ENCODE data around the gene NUP210L. TPM values are rescaled to one million over a fixed set of nuclear protein-coding genes. Genes with fewer than 3 reads are reported as not detected.

The NUP210L gene
- total and polyA plus RNA-seq, 5 donors from 2014 or later = 0.02 to 0.17 (median 0.10) TPM; not detected in 2

GRCh38 chr1:153962088-153963029, 192.5 kb downstream of the NUP210L start:
- H3K9me3 Mint-ChIP-seq = peaks cover 0 to 1% (median 0%) of the 10 kb centered on the region in 7 donors
- H3K36me3 ChIP-seq (ENCODE audit: control insufficient read depth, insufficient read depth, low read length) = peaks cover 5% of the 10 kb centered on the region
- peaks cover 21 to 74% (median 42%) of the 10 kb centered on the region in 4 donors for H3K4me1 Mint-ChIP-seq
- no peaks in the 10 kb centered on the region for H3K27me3 ChIP-seq (ENCODE audit: control insufficient read depth, insufficient read depth, low read length)
- peaks cover 52% of the 10 kb centered on the region for H3K4me1 ChIP-seq (ENCODE audit: control insufficient read depth, insufficient read depth, low read length, poor library complexity, severe bottlenecking)
- ATAC-seq (ENCODE audit: low read depth in 2 of 2) = no peak
- H3K4me3 Mint-ChIP-seq = peak overlapping the region; percentile 93 to 99 (median 96)
- H3K4me3 ChIP-seq (ENCODE audit: low read depth, low read length) = peak overlapping the region; percentile 67
- H3K27ac ChIP-seq (ENCODE audit: insufficient read depth, low read length, poor library complexity, severe bottlenecking) = peak overlapping the region; percentile 90
- no peak for DNase-seq
- no peaks in the 10 kb centered on the region for H3K36me3 Mint-ChIP-seq
- no peaks in the 10 kb centered on the region for H3K27me3 Mint-ChIP-seq
- peak overlapping the region; percentile 95 to 99 (median 97) for H3K27ac Mint-ChIP-seq
- no peaks in the 10 kb centered on the region for H3K9me3 ChIP-seq (ENCODE audit: control insufficient read depth in 2 of 2, low read length in 2 of 2)

- H3K27ac ChIP-seq (ENCODE audit: insufficient read depth, low read length, poor library complexity, severe bottlenecking) = no peak overlapping the region
- peaks cover 0 to 1% (median 0%) of the 10 kb centered on the region in 7 donors for H3K9me3 Mint-ChIP-seq
- H3K36me3 ChIP-seq (ENCODE audit: control insufficient read depth, insufficient read depth, low read length) = peaks cover 5% of the 10 kb centered on the region
- H3K4me1 ChIP-seq (ENCODE audit: control insufficient read depth, insufficient read depth, low read length, poor library complexity, severe bottlenecking) = peaks cover 52% of the 10 kb centered on the region
- H3K36me3 Mint-ChIP-seq = no peaks in the 10 kb centered on the region
- no peaks in the 10 kb centered on the region for H3K27me3 ChIP-seq (ENCODE audit: control insufficient read depth, insufficient read depth, low read length)
- no peak overlapping the region for H3K4me3 ChIP-seq (ENCODE audit: low read depth, low read length)
- peaks cover 20 to 77% (median 44%) of the 10 kb centered on the region in 4 donors for H3K4me1 Mint-ChIP-seq
- ATAC-seq (ENCODE audit: low read depth in 2 of 2) (no peak), DNase-seq (no peak)
- H3K27me3 Mint-ChIP-seq = no peaks in the 10 kb centered on the region
- no peaks in the 10 kb centered on the region for H3K9me3 ChIP-seq (ENCODE audit: control insufficient read depth in 2 of 2, low read length in 2 of 2)
- peak overlapping the region; percentile 27 to 97 (median 94) for H3K4me3 Mint-ChIP-seq
- H3K27ac Mint-ChIP-seq = peak overlapping the region; percentile 24 to 87 (median 83)
Observed at GRCh38 chr1:153961421-153961820, 193.5 kb downstream of the NUP210L start.

- Mint-ChIP-seq H3K4me3 (peak overlapping the region in 3 of 4 donors; percentile 29 to 97 (median 39)), H3K9me3 (no peaks in the 10 kb centered on the region), H3K36me3 (no peaks in the 10 kb centered on the region), H3K4me1 (peaks cover 15 to 75% (median 43%) of the 10 kb centered on the region in 4 donors), H3K27ac (peak overlapping the region in 2 of 3 donors; percentile 74 to 85), H3K27me3 (no peaks in the 10 kb centered on the region)
- Histone ChIP-seq H3K27me3 (ENCODE audit: control insufficient read depth, insufficient read depth, low read length) (no peaks in the 10 kb centered on the region), H3K4me1 (ENCODE audit: control insufficient read depth, insufficient read depth, low read length, poor library complexity, severe bottlenecking) (peaks cover 54% of the 10 kb centered on the region), H3K9me3 (ENCODE audit: control insufficient read depth in 2 of 2, low read length in 2 of 2) (no peaks in the 10 kb centered on the region), H3K27ac (ENCODE audit: insufficient read depth, low read length, poor library complexity, severe bottlenecking) (no peak overlapping the region), H3K36me3 (ENCODE audit: control insufficient read depth, insufficient read depth, low read length) (peaks cover 5% of the 10 kb centered on the region), H3K4me3 (ENCODE audit: low read depth, low read length) (no peak overlapping the region)
- no peak for DNase-seq
- ATAC-seq (ENCODE audit: low read depth in 2 of 2) = no peak
Observed at GRCh38 chr1:153960206-153960605, 194.7 kb downstream of the NUP210L start.

DNA sequence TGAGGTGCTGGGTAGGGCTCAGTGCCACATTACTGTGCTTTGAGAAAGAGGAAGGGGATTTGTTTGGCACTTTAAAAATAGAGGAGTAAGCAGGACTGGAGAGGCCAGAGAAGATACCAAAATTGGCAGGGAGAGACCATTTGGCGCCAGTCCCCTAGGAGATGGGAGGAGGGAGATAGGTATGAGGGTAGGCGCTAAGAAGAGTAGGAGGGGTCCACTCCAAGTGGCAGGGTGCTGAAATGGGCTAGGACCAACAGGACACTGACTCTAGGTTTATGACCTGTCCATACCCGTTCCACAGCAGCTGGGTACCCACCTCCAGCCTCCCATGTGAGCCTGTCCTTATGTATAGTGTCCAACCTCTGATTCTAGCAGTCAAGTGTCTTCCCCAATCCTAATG, 195.4 kb downstream of the NUP210L start:
- Histone ChIP-seq H3K9me3 (ENCODE audit: control insufficient read depth in 2 of 2, low read length in 2 of 2) (no peaks in the 10 kb centered on the region), H3K36me3 (ENCODE audit: control insufficient read depth, insufficient read depth, low read length) (peaks cover 10% of the 10 kb centered on the region), H3K27ac (ENCODE audit: insufficient read depth, low read length, poor library complexity, severe bottlenecking) (no peak overlapping the region), H3K4me1 (ENCODE audit: control insufficient read depth, insufficient read depth, low read length, poor library complexity, severe bottlenecking) (peaks cover 59% of the 10 kb centered on the region), H3K4me3 (ENCODE audit: low read depth, low read length) (no peak overlapping the region), H3K27me3 (ENCODE audit: control insufficient read depth, insufficient read depth, low read length) (no peaks in the 10 kb centered on the region)
- peaks cover 1% of the 10 kb centered on the region for H3K36me3 Mint-ChIP-seq
- peak overlapping the region; percentile 67 to 85 (median 74) for H3K27ac Mint-ChIP-seq
- H3K9me3 Mint-ChIP-seq = no peaks in the 10 kb centered on the region
- no peak for ATAC-seq (ENCODE audit: low read depth in 2 of 2)
- no peaks in the 10 kb centered on the region for H3K27me3 Mint-ChIP-seq
- H3K4me3 Mint-ChIP-seq = peak overlapping the region in 2 of 4 donors; percentile 36 to 97
- peaks cover 15 to 80% (median 45%) of the 10 kb centered on the region in 4 donors for H3K4me1 Mint-ChIP-seq
- DNase-seq = no peak

DNA sequence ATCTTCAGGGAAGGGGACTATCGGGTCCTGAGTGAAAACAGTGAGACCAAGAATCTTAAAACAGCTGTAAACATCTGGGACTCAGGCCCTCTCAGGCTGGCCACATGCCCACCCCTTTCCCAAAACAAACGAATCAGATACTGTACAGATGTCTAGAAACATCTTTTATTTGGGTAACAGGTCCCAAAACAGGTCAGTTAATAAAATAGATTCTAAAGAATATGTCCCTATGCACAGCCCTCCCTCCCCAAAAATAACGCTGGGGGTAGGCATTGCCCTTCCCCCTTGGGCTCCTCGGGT, 196.0 kb downstream of the NUP210L start:
- Histone ChIP-seq H3K9me3 (ENCODE audit: control insufficient read depth in 2 of 2, low read length in 2 of 2) (no peaks in the 10 kb centered on the region), H3K27me3 (ENCODE audit: control insufficient read depth, insufficient read depth, low read length) (no peaks in the 10 kb centered on the region), H3K27ac (ENCODE audit: insufficient read depth, low read length, poor library complexity, severe bottlenecking) (peak overlapping the region; percentile 94), H3K36me3 (ENCODE audit: control insufficient read depth, insufficient read depth, low read length) (peaks cover 16% of the 10 kb centered on the region), H3K4me1 (ENCODE audit: control insufficient read depth, insufficient read depth, low read length, poor library complexity, severe bottlenecking) (peaks cover 54% of the 10 kb centered on the region), H3K4me3 (ENCODE audit: low read depth, low read length) (peak overlapping the region; percentile 69)
- peak overlapping the region; percentile 97 to 99 (median 98) for H3K4me3 Mint-ChIP-seq
- ATAC-seq (ENCODE audit: low read depth in 2 of 2) (no peak), DNase-seq (no peak)
- no peaks in the 10 kb centered on the region for H3K9me3 Mint-ChIP-seq
- peak overlapping the region; percentile 97 to 99 (median 98) for H3K27ac Mint-ChIP-seq
- peaks cover 11 to 80% (median 49%) of the 10 kb centered on the region in 4 donors for H3K4me1 Mint-ChIP-seq
- peaks cover 6% of the 10 kb centered on the region for H3K36me3 Mint-ChIP-seq
- H3K27me3 Mint-ChIP-seq = no peaks in the 10 kb centered on the region

DNA sequence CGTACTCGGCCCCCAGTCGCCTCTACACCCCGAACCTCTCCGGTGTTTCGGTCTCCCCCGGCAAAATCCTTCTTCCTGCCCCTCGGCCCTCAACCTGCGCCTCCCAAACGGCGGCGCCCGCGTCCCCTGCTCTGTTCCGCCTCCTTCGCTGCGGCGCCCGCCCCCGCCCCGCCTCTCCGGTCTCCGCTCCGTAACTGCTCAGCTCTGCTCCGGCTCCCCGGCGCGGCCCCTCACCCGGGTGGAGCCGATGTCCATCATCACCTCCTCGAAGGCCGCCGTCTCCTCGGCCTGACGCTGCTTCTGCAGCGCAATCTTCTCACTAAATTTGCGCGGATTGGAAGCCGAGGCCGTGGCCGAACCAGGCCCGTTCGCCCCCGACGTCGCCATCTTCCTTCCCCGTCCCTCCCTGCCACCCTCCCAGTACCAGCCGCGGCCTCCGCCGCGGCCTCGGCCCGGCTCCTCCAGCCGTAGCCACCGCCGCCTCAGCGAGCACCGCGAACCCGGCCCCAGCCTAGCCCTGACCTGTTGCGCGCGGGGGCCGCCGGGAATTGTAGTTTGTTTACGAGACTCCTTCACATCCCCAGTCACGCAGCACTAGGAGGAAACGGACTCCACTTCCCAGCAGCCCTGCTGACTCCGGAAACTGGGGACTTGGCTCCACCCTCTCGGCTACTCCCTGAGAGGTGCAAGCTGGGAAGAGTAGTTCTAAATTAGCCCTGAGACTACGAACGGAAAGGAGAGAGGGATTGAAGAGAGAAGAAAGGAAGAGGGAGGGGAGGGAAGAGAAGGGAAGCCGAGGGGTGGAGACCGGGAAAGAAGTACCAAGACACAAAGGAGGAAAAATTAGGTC, 196.5 kb downstream of the NUP210L start, which contains the start of gene CRTC2:
CRTC2 (minus strand) TSS at position 502 of the 850 bp plus-strand sequence; CDS start at position 387, 115 bp downstream.
- Histone ChIP-seq H3K27ac (ENCODE audit: insufficient read depth, low read length, poor library complexity, severe bottlenecking) (peak within 1 kb of the TSS; percentile 94), H3K4me3 (ENCODE audit: low read depth, low read length) (peak within 1 kb of the TSS; percentile 97), H3K9me3 (ENCODE audit: control insufficient read depth in 2 of 2, low read length in 2 of 2) (no peaks in the 10 kb centered on the region), H3K27me3 (ENCODE audit: control insufficient read depth, insufficient read depth, low read length) (no peaks in the 10 kb centered on the region), H3K4me1 (ENCODE audit: control insufficient read depth, insufficient read depth, low read length, poor library complexity, severe bottlenecking) (peaks cover 50% of the 10 kb centered on the region), H3K36me3 (ENCODE audit: control insufficient read depth, insufficient read depth, low read length) (peaks cover 22% of the 10 kb centered on the region)
- DNase-seq (peak; percentile 97 to 98 (median 98)), ATAC-seq (ENCODE audit: low read depth in 2 of 2) (peak; percentile 91 to 94)
- peak within 1 kb of the TSS; percentile 97 to 99 (median 98) for H3K27ac Mint-ChIP-seq
- H3K36me3 Mint-ChIP-seq = peaks cover 8% of the 10 kb centered on the region
- H3K9me3 Mint-ChIP-seq = no peaks in the 10 kb centered on the region
- H3K4me3 Mint-ChIP-seq = peak within 1 kb of the TSS; percentile 97 to 99 (median 98)
- no peaks in the 10 kb centered on the region for H3K27me3 Mint-ChIP-seq
- H3K4me1 Mint-ChIP-seq = peaks cover 5 to 80% (median 46%) of the 10 kb centered on the region in 4 donors

- peak; percentile 1 for ATAC-seq (ENCODE audit: low read depth in 2 of 2)
- no peaks in the 10 kb centered on the region for H3K9me3 Mint-ChIP-seq
- H3K4me1 ChIP-seq (ENCODE audit: control insufficient read depth, insufficient read depth, low read length, poor library complexity, severe bottlenecking) = peaks cover 44% of the 10 kb centered on the region
Observed at GRCh38 chr1:153957744-153958110, 197.1 kb downstream of the NUP210L start.

More at GRCh38 chr1:153957744-153958110, 197.1 kb downstream of the NUP210L start:
- Histone ChIP-seq H3K27ac (ENCODE audit: insufficient read depth, low read length, poor library complexity, severe bottlenecking) (peak overlapping the region; percentile 94), H3K27me3 (ENCODE audit: control insufficient read depth, insufficient read depth, low read length) (no peaks in the 10 kb centered on the region), H3K4me3 (ENCODE audit: low read depth, low read length) (peak overlapping the region; percentile 97), H3K36me3 (ENCODE audit: control insufficient read depth, insufficient read depth, low read length) (peaks cover 26% of the 10 kb centered on the region), H3K9me3 (ENCODE audit: control insufficient read depth in 2 of 2, low read length in 2 of 2) (no peaks in the 10 kb centered on the region)
- Mint-ChIP-seq H3K27ac (peak overlapping the region; percentile 97 to 99 (median 98)), H3K4me3 (peak overlapping the region; percentile 97 to 99 (median 98)), H3K4me1 (peaks cover 4 to 78% (median 46%) of the 10 kb centered on the region in 4 donors), H3K27me3 (no peaks in the 10 kb centered on the region), H3K36me3 (peaks cover 8% of the 10 kb centered on the region)
- DNase-seq = peak; percentile 29 to 78 (median 57)
